HG02938 (cell line): ENCODE data around the gene TMC6.

Experiments used
- ATAC-seq: cut with Tn5 transposase; IDR thresholded peaks from one replicate; pipeline ENCODE4 v1.9.1; 2021; ENCODE audit warnings: mild to moderate bottlenecking, moderate library complexity; ENCODE audit not compliant: unreplicated experiment

Gene TMC6

GRCh38 chr17:78111016-78111726, 17.4 kb downstream of the TMC6 start:
- ATAC-seq: no peak

GRCh38 chr17:78110363-78111015, 18.1 kb downstream of the TMC6 start:
- no peak for ATAC-seq

GRCh38 chr17:78109489-78109761, 19.1 kb downstream of the TMC6 start:
- no peak for ATAC-seq

GRCh38 chr17:78108726-78109488, 19.6 kb downstream of the TMC6 start:
- no peak for ATAC-seq

GRCh38 chr17:78107976-78108725, 20.4 kb downstream of the TMC6 start:
- ATAC-seq: no peak

- ATAC-seq: no peak
Measured at GRCh38 chr17:78107457-78107856, 21.1 kb downstream of the TMC6 start.

- ATAC-seq: no peak
Measured at GRCh38 chr17:78106211-78106610, 22.3 kb downstream of the TMC6 start.

- ATAC-seq: no peak
Measured at GRCh38 chr17:78105551-78105950, 23.0 kb downstream of the TMC6 start.

GRCh38 chr17:78105101-78105500, 23.5 kb downstream of the TMC6 start:
- no peak for ATAC-seq

GRCh38 chr17:78104540-78104941, 24.0 kb downstream of the TMC6 start:
- ATAC-seq: no peak

- no peak for ATAC-seq
Measured at GRCh38 chr17:78103311-78103710, 25.2 kb downstream of the TMC6 start.

- ATAC-seq: no peak
Measured at GRCh38 chr17:78101542-78101941, 27.0 kb downstream of the TMC6 start.

GRCh38 chr17:78101112-78101511, 27.4 kb downstream of the TMC6 start:
- no peak for ATAC-seq

GRCh38 chr17:78096093-78096492, 32.5 kb downstream of the TMC6 start:
- ATAC-seq: no peak

GRCh38 chr17:78095035-78095434, 33.5 kb downstream of the TMC6 start:
- no peak for ATAC-seq

GRCh38 chr17:78092794-78093324, 35.7 kb downstream of the TMC6 start:
- ATAC-seq: no peak

- no peak for ATAC-seq
Measured at GRCh38 chr17:78089576-78090281, 38.8 kb downstream of the TMC6 start.

- ATAC-seq: no peak
Measured at GRCh38 chr17:78088529-78088928, 40.0 kb downstream of the TMC6 start.

- ATAC-seq: no peak
Measured at GRCh38 chr17:78086740-78087139, 41.8 kb downstream of the TMC6 start.

- ATAC-seq: no peak
Measured at GRCh38 chr17:78082988-78083387, 45.6 kb downstream of the TMC6 start.
